Uterine smooth muscle cell (primary cell): ENCODE data around the gene ZRANB3. TPM values are rescaled to one million over a fixed set of nuclear protein-coding genes. Genes with fewer than 3 reads are reported as not detected.

Experiments
- total RNA-seq: library from RNA; depleted of rRNA; stranded (reverse); fragments of >200 nt; gene quantifications from 2 replicates; pipeline ENCODE4 v1.2.3, GENCODE V29; 2014

ZRANB3 gene
- 11.2 and 13.2 TPM in 2 replicates for total RNA-seq

DNA sequence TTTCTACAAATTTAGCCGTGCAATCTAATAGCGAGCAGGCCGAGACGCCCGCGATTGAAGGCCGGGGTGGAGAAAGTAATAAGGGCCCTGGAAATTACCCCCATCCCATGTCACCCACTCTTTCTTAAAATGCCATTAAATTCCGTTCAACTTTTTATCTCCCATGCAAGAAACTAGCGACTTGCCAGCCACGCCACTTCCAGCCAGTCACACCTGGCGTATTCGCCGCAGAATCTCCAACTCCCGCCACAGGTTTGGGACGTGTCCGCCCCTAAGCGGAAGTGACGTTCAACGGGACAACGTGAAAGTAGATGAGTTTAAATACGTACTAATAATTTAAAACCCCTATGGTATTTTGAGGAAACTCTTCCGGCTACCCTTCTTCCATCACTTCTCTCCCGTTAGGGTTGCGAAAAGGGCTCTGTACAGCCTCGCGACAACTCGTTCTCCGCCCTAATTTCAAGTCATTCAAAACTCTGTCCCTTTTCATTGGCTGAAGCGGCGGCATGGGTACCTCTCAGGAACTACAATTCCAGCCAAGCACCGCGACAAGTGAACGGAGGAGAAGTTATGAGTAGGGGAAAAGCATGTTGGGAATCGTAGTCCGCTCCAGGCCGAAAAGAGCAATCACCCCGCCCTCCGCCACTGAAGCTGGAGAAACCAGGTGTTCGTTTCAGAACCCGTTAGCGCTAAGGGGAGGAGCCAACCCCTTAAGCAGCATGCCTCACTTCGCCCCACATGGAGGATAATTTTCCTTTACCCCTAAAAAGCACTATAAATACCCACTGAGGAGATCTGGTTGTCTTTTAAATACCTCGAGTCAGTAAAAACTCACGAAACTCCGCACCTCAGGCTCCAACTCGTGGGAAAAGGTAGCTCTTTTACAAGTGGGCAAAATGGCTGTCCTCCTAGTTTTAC lies at the start of gene ZRANB3:
TSS of gene ZRANB3 (minus strand) at position 906 of the 918 bp plus-strand sequence.

DNA sequence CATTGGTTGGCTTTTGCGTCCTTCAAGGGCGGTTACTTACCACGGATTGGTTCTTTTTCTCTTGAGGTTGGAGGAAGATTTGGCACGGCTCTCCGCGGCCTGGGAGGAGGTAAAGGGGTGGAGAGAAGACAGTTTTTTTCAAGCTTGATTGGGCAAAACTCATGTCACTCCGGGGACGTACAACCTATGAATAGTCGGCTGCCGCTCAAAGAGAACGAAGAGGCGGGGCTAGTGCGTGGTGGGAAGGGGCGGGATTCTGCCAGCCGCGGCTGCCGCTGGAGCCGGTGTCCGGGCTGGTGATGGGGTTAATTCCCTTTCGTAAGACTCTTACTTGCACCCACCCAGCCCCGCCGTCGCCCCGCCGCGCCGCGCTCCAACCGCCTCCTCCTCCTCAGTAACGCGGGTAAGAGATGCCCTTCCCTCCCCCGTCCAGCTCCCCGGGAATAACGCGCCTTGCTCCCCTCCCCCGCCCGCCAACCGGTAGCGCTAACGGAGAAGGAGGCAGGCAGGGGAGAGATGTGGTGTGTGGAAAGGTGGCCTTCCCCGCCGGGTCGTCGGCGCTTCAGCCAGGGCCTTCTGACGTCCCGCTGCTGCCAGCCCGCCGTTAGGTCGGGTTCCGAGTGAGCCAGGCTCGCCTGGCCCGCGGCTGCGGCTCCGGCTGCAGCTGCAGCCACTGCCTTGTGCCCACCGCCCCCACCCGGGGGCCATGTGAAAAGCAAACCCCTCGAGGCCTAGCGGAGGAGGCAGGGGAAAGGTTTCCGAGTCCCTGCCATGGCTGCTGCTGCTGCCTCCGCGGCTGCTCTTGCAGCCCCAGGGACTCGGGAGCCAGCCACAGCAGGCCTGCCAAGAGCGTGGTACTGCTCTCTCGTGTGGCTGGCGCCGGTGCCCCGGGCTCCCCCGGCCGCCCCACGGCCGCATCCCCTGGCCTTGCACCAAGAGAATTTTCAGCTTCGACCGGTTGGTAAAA lies 496 bp upstream of the ZRANB3 start, which contains the start of gene R3HDM1:
TSS of gene R3HDM1 (plus strand) at position 254 of the 967 bp plus-strand sequence. CDS start 73,362 bp downstream, outside the sequence.

Other genes starting within 250 kb of the ZRANB3 start
- 9.1 and 10.6 TPM in 2 replicates for gene R3HDM1, start 266 bp upstream of the ZRANB3 start, total RNA-seq
- 83.4 and 95.3 TPM in 2 replicates for gene UBXN4, start 210.6 kb upstream of the ZRANB3 start, total RNA-seq